ENCODE results near the gene STRN3. TPM values are rescaled to one million over a fixed set of nuclear protein-coding genes. Genes with fewer than 3 reads are reported as not detected.

The STRN3 gene
- total and polyA plus RNA-seq, 2 experiments from 2014 or later, result 25.6 to 44.2 TPM

- Histone ChIP-seq H3K79me2 (ENCODE audit: insufficient read depth) (peaks cover 12% of the 10 kb centered on the region; the same call in 1 of the 2 replicates), H3K4me1 (ENCODE audit: insufficient read depth) (no peaks in the 10 kb centered on the region), H4K20me1 (ENCODE audit: insufficient read depth) (no peaks in the 10 kb centered on the region), H3K9me2 (ENCODE audit: insufficient read depth) (no peaks in the 10 kb centered on the region), H3K4me2 (ENCODE audit: unreplicated experiment) (no peak overlapping the region), H3K27ac (no peak overlapping the region), H3K27me3 (replicated peaks; ENCODE audit: insufficient read depth) (no peaks in the 10 kb centered on the region), H3K4me3 (no peak overlapping the region), H2AFZ (no peak overlapping the region), H3F3A (ENCODE audit: insufficient read depth) (peaks cover 4% of the 10 kb centered on the region; the same call in 1 of the 2 replicates), H3K36me3 (ENCODE audit: low read depth) (peaks cover 26% of the 10 kb centered on the region), H3K9ac (no peak overlapping the region), H3K9me3 (ENCODE audit: low read depth) (no peaks in the 10 kb centered on the region)
- in situ Hi-C loops (cut with MboI), result no loop called here
- TF ChIP-seq EZH2phosphoT487 (IDR thresholded peaks at IDR 0.05; ENCODE audit: insufficient read depth, low read depth) (no peak), EZH2 (IDR thresholded peaks at IDR 0.05; ENCODE audit: insufficient read depth, poor library complexity, severe bottlenecking) (no peak)
- no peak for DNase-seq
- WGBS, 2 experiments (ENCODE audit: low coverage in 1 of 2, low lambda C conversion rate in 2 of 2, missing lambda C conversion rate in 2 of 2), result 94 to 98% methylated on average over 2 of the region's 2 CpGs
Measured at GRCh38 chr14:30893819-30894218, 132.4 kb downstream of the STRN3 start.

- no peaks in the 10 kb centered on the region for H3K27me3 ChIP-seq (replicated peaks; ENCODE audit: insufficient read depth)
- no peaks in the 10 kb centered on the region for H3K9me3 ChIP-seq (ENCODE audit: low read depth)
- H3K4me1 ChIP-seq (ENCODE audit: insufficient read depth), result 0 out of 2 replicates have a peak, but pooled peaks cover 6% of the 10 kb centered on the region
- WGBS, 2 experiments (ENCODE audit: low coverage in 1 of 2, low lambda C conversion rate in 2 of 2, missing lambda C conversion rate in 2 of 2), result 73 to 75% methylated on average over 4 of the region's 4 CpGs
- H3F3A ChIP-seq (ENCODE audit: insufficient read depth), result peaks cover 4% of the 10 kb centered on the region; the same call in 1 of the 2 replicates
- no peak for TF ChIP-seq EZH2 (IDR thresholded peaks at IDR 0.05; ENCODE audit: insufficient read depth, poor library complexity, severe bottlenecking)
- no peak for TF ChIP-seq EZH2phosphoT487 (IDR thresholded peaks at IDR 0.05; ENCODE audit: insufficient read depth, low read depth)
- H3K4me2 ChIP-seq (ENCODE audit: unreplicated experiment), result no peak overlapping the region
- no peak overlapping the region for H3K27ac ChIP-seq
- no peak overlapping the region for H3K9ac ChIP-seq
- DNase-seq, result no peak
- in situ Hi-C loops (cut with MboI), result no loop called here
- no peaks in the 10 kb centered on the region for H3K79me2 ChIP-seq (ENCODE audit: insufficient read depth)
- H3K4me3 ChIP-seq, result no peak overlapping the region
- no peaks in the 10 kb centered on the region for H3K9me2 ChIP-seq (ENCODE audit: insufficient read depth)
- H4K20me1 ChIP-seq (ENCODE audit: insufficient read depth), result no peaks in the 10 kb centered on the region
- H3K36me3 ChIP-seq (ENCODE audit: low read depth), result peaks cover 8% of the 10 kb centered on the region; the same call in 1 of the 2 replicates
- no peak overlapping the region for H2AFZ ChIP-seq
Measured at GRCh38 chr14:30889244-30889594, 137.0 kb downstream of the STRN3 start.

GRCh38 chr14:30888480-30889243 lies 137.5 kb downstream of the STRN3 start:
- WGBS, 2 experiments (ENCODE audit: low coverage in 1 of 2, low lambda C conversion rate in 2 of 2, missing lambda C conversion rate in 2 of 2), result 96 to 98% methylated on average over 5 of the region's 5 CpGs
- DNase-seq, result no peak

GRCh38 chr14:30885840-30886740 lies 140.1 kb downstream of the STRN3 start:
- Histone ChIP-seq H3K9me2 (ENCODE audit: insufficient read depth) (no peaks in the 10 kb centered on the region), H3F3A (ENCODE audit: insufficient read depth) (no peaks in the 10 kb centered on the region), H3K79me2 (ENCODE audit: insufficient read depth) (no peaks in the 10 kb centered on the region), H3K9ac (no peak overlapping the region), H3K9me3 (ENCODE audit: low read depth) (no peaks in the 10 kb centered on the region), H3K4me3 (no peak overlapping the region), H3K4me1 (ENCODE audit: insufficient read depth) (0 out of 2 replicates have a peak, but pooled peaks cover 6% of the 10 kb centered on the region), H3K27ac (no peak overlapping the region), H2AFZ (no peak overlapping the region), H3K4me2 (ENCODE audit: unreplicated experiment) (no peak overlapping the region), H3K36me3 (ENCODE audit: low read depth) (no peaks in the 10 kb centered on the region), H4K20me1 (ENCODE audit: insufficient read depth) (no peaks in the 10 kb centered on the region), H3K27me3 (replicated peaks; ENCODE audit: insufficient read depth) (no peaks in the 10 kb centered on the region)
- DNase-seq, result peak; percentile 32
- WGBS, 2 experiments (ENCODE audit: low coverage in 1 of 2, low lambda C conversion rate in 2 of 2, missing lambda C conversion rate in 2 of 2), result 90 to 92% methylated on average over 7 of the region's 7 CpGs
- TF ChIP-seq EZH2 (IDR thresholded peaks at IDR 0.05; ENCODE audit: insufficient read depth, poor library complexity, severe bottlenecking), result no peak
- no peak for TF ChIP-seq EZH2phosphoT487 (IDR thresholded peaks at IDR 0.05; ENCODE audit: insufficient read depth, low read depth)
- in situ Hi-C loops (cut with MboI), result no loop called here

More at GRCh38 chr14:30888480-30889243, 137.5 kb downstream of the STRN3 start:
- H3K9ac ChIP-seq, result no peak overlapping the region
- no peaks in the 10 kb centered on the region for H3K79me2 ChIP-seq (ENCODE audit: insufficient read depth)
- no peak overlapping the region for H3K27ac ChIP-seq
- H3K9me3 ChIP-seq (ENCODE audit: low read depth), result no peaks in the 10 kb centered on the region
- TF ChIP-seq EZH2 (IDR thresholded peaks at IDR 0.05; ENCODE audit: insufficient read depth, poor library complexity, severe bottlenecking) (no peak), EZH2phosphoT487 (IDR thresholded peaks at IDR 0.05; ENCODE audit: insufficient read depth, low read depth) (no peak)
- H3K36me3 ChIP-seq (ENCODE audit: low read depth), result 0 out of 2 replicates have a peak, but pooled peaks cover 6% of the 10 kb centered on the region
- H3K27me3 ChIP-seq (replicated peaks; ENCODE audit: insufficient read depth), result no peaks in the 10 kb centered on the region
- H3F3A ChIP-seq (ENCODE audit: insufficient read depth), result peaks cover 4% of the 10 kb centered on the region; the same call in 1 of the 2 replicates
- H4K20me1 ChIP-seq (ENCODE audit: insufficient read depth), result no peaks in the 10 kb centered on the region
- no peak overlapping the region for H2AFZ ChIP-seq
- in situ Hi-C loops (cut with MboI), result no loop called here
- no peaks in the 10 kb centered on the region for H3K9me2 ChIP-seq (ENCODE audit: insufficient read depth)
- H3K4me1 ChIP-seq (ENCODE audit: insufficient read depth), result 0 out of 2 replicates have a peak, but pooled peaks cover 6% of the 10 kb centered on the region
- H3K4me2 ChIP-seq (ENCODE audit: unreplicated experiment), result no peak overlapping the region
- H3K4me3 ChIP-seq, result no peak overlapping the region

Measured in GM23248 (cell line).